H9 (cell line): ENCODE results near the gene NFAM1. TPM values are rescaled to one million over a fixed set of nuclear protein-coding genes. Genes with fewer than 3 reads are reported as not detected.

Experiments
- DNase-seq: peaks from one replicate; pipeline ENCODE4 v3.0.0-alpha.2; 2017
- H2AFZ ChIP-seq: one replicate; pipeline ENCODE4 v1.6.1; 2013; ENCODE audit warnings: mild to moderate bottlenecking, low read length, control low read depth, moderate library complexity
- H2AK5ac ChIP-seq: 2 replicates; pipeline ENCODE4 v1.6.1; 2013; ENCODE audit warnings: low read length, control low read depth, mixed read lengths; ENCODE audit not compliant: insufficient read length
- H2BK120ac ChIP-seq: one replicate; pipeline ENCODE4 v1.6.1; 2013; ENCODE audit warnings: low read depth, mild to moderate bottlenecking, low read length, control low read depth, inconsistent platforms; ENCODE audit not compliant: poor library complexity, severe bottlenecking
- H2BK12ac ChIP-seq: 2 replicates; pipeline ENCODE4 v1.6.1; 2013; ENCODE audit warnings: low read length, control low read depth, mixed read lengths, low read depth; ENCODE audit not compliant: insufficient read length
- H2BK15ac ChIP-seq: 2 replicates; pipeline ENCODE4 v1.6.1; 2013; ENCODE audit warnings: low read depth, low read length, control low read depth
- H2BK20ac ChIP-seq: one replicate; pipeline ENCODE4 v1.6.1; 2013; ENCODE audit warnings: low read depth, mild to moderate bottlenecking, low read length, control low read depth, inconsistent platforms; ENCODE audit not compliant: poor library complexity, severe bottlenecking
- H2BK5ac ChIP-seq: 2 replicates; pipeline ENCODE4 v1.6.1; 2013; ENCODE audit warnings: low read length, control low read depth, mixed read lengths; ENCODE audit not compliant: insufficient read length
- H3K14ac ChIP-seq: 2 replicates; pipeline ENCODE4 v1.6.1; 2013; ENCODE audit warnings: low read length, control low read depth; ENCODE audit not compliant: insufficient read depth
- H3K18ac ChIP-seq: 2 replicates; pipeline ENCODE4 v1.6.1; 2013; ENCODE audit warnings: low read depth, mild to moderate bottlenecking, mixed read lengths, low read length, control low read depth; ENCODE audit not compliant: insufficient read length
- H3K23ac ChIP-seq: 2 replicates; pipeline ENCODE4 v1.6.1; 2013; ENCODE audit warnings: low read length, control low read depth, mixed read lengths, low read depth; ENCODE audit not compliant: insufficient read length
- H3K23me2 ChIP-seq: 2 replicates; pipeline ENCODE4 v1.6.1; 2013; ENCODE audit warnings: low read depth, mild to moderate bottlenecking, mixed read lengths, low read length, control low read depth; ENCODE audit not compliant: insufficient read length, poor library complexity, severe bottlenecking
- H3K27ac ChIP-seq: 2 replicates; pipeline ENCODE4 v1.5.1; 2013; ENCODE audit warnings: low read length, control low read depth, mixed read lengths, low read depth; ENCODE audit not compliant: insufficient read length
- H3K27me3 ChIP-seq: 2 replicates; pipeline ENCODE4 v1.6.1; 2013; ENCODE audit warnings: low read length, control low read depth, inconsistent platforms; ENCODE audit not compliant: insufficient read depth
- H3K4ac ChIP-seq: 2 replicates; pipeline ENCODE4 v1.6.1; 2013; ENCODE audit warnings: low read depth, mild to moderate bottlenecking, control low read depth, inconsistent platforms, low read length, moderate library complexity
- H3K4me1 ChIP-seq: 2 replicates; pipeline ENCODE4 v1.6.1; 2013; ENCODE audit warnings: low read length, control low read depth, inconsistent platforms; ENCODE audit not compliant: insufficient read depth
- H3K4me2 ChIP-seq: 2 replicates; pipeline ENCODE4 v1.6.1; 2013; ENCODE audit warnings: low read length, control low read depth, mixed read lengths; ENCODE audit not compliant: insufficient read length, insufficient read depth
- H3K56ac ChIP-seq: 2 replicates; pipeline ENCODE4 v1.6.1; 2013; ENCODE audit warnings: low read depth, mild to moderate bottlenecking, mixed read lengths, low read length, control low read depth; ENCODE audit not compliant: insufficient read length
- H3K79me1 ChIP-seq: 2 replicates; pipeline ENCODE4 v1.6.1; 2013; ENCODE audit warnings: low read depth, mild to moderate bottlenecking, moderate library complexity, low read length, control low read depth, inconsistent platforms; ENCODE audit not compliant: insufficient read depth, poor library complexity, severe bottlenecking
- H3K79me2 ChIP-seq: 2 replicates; pipeline ENCODE4 v1.6.1; 2013; ENCODE audit warnings: low read length, control low read depth, inconsistent platforms; ENCODE audit not compliant: insufficient read depth
- H3K9ac ChIP-seq: 2 replicates; pipeline ENCODE4 v1.6.1; 2013; ENCODE audit warnings: low read length, control low read depth, mixed read lengths; ENCODE audit not compliant: insufficient read length; ENCODE audit errors: extremely low read depth
- H3K9me3 ChIP-seq: one replicate; pipeline ENCODE4 v1.6.1; 2013; ENCODE audit warnings: low read depth, low read length, inconsistent platforms; ENCODE audit not compliant: control insufficient read depth
- H3T11ph ChIP-seq: one replicate; pipeline ENCODE4 v1.6.1; 2013; ENCODE audit warnings: mild to moderate bottlenecking, low read length, control low read depth, inconsistent platforms
- H4K20me1 ChIP-seq: one replicate; pipeline ENCODE4 v1.6.1; 2013; ENCODE audit not compliant: control insufficient read depth, insufficient read length, insufficient read depth
- H4K5ac ChIP-seq: 2 replicates; pipeline ENCODE4 v1.6.1; 2013; ENCODE audit warnings: low read depth, mild to moderate bottlenecking, mixed read lengths, low read length, control low read depth; ENCODE audit not compliant: insufficient read length
- H4K8ac ChIP-seq: replicated peaks from 2 replicates; pipeline ENCODE4 v1.6.1; 2013; ENCODE audit warnings: low read length, control low read depth, mixed read lengths, low read depth; ENCODE audit not compliant: insufficient read length
- H4K91ac ChIP-seq: 2 replicates; pipeline ENCODE4 v1.6.1; 2013; ENCODE audit warnings: low read depth, mild to moderate bottlenecking, moderate library complexity, mixed read lengths, low read length, control low read depth; ENCODE audit not compliant: insufficient read length
- H3K27ac Mint-ChIP-seq, 3 experiments: 2 replicates in 2 of 3; 3 replicates in 1 of 3; pipeline ENCODE4 v1.8.0; 2020 to 2021; ENCODE audit warnings: mixed read lengths in 3 of 3, mild to moderate bottlenecking in 1 of 3, moderate library complexity in 1 of 3
- H3K27me3 Mint-ChIP-seq: 2 replicates; pipeline ENCODE4 v1.8.0; 2021; ENCODE audit warnings: low read depth, mild to moderate bottlenecking, moderate library complexity, mixed read lengths
- H3K36me3 Mint-ChIP-seq, 3 experiments: 2 replicates in 2 of 3; 3 replicates in 1 of 3; pipeline ENCODE4 v1.8.0; 2020 to 2021; ENCODE audit warnings: low read depth in 3 of 3, mixed read lengths in 3 of 3; ENCODE audit not compliant: insufficient read depth in 1 of 3
- H3K4me1 Mint-ChIP-seq, 2 experiments: 2 replicates each; pipeline ENCODE4 v1.8.0; 2020; ENCODE audit warnings: mixed read lengths in 2 of 2
- H3K4me3 Mint-ChIP-seq, 2 experiments: 2 replicates in 1 of 2; 3 replicates in 1 of 2; pipeline ENCODE4 v1.8.0; 2020 to 2021; ENCODE audit warnings: mild to moderate bottlenecking in 2 of 2, mixed read lengths in 2 of 2, moderate library complexity in 1 of 2
- H3K9me3 Mint-ChIP-seq, 2 experiments: 2 replicates in 1 of 2; 3 replicates in 1 of 2; pipeline ENCODE4 v1.8.0; 2020; ENCODE audit warnings: mild to moderate bottlenecking in 2 of 2, mixed read lengths in 2 of 2, moderate library complexity in 1 of 2
- CTCF ChIP-seq: fragments of 200-600 bp; sonication (generic); conservative IDR thresholded peaks from 3 replicates; pipeline ENCODE4 v1.8.0; 2021; ENCODE audit warnings: antibody characterized with exemption, mild to moderate bottlenecking
- WGBS: extraction: QIAGEN DNeasy Blood & Tissue Kit; methylation state at CpG from one replicate; pipeline ENCODE4 v1.1.7; 2013; ENCODE audit warnings: missing lambda C conversion rate, low lambda C conversion rate, mixed read lengths; ENCODE audit not compliant: insufficient read length; ENCODE audit errors: extremely low coverage; 5-methylcytosine and 5-hydroxymethylcytosine counted together
- total RNA-seq: library from RNA; stranded (reverse); gene quantifications from 2 replicates; pipeline ENCODE4 v1.2.1, GENCODE V29; 2021

The NFAM1 gene
- total RNA-seq, 1 experiment from 2014 or later: 0.68 TPM

- no peak for DNase-seq
- Histone ChIP-seq H2BK12ac (no peak overlapping the region), H4K5ac (no peak overlapping the region), H3K27me3 (no peaks in the 10 kb centered on the region), H3K14ac (no peak overlapping the region; the same call in 1 of the 2 replicates), H3K23ac (no peak overlapping the region), H3K9me3 (no peaks in the 10 kb centered on the region), H3K18ac (no peak overlapping the region), H3K56ac (no peak overlapping the region), H4K8ac (no peak overlapping the region), H2BK15ac (no peak overlapping the region), H2BK5ac (no peak overlapping the region), H2BK120ac (no peak overlapping the region), H3K4ac (no peak overlapping the region), H3K79me1 (no peaks in the 10 kb centered on the region), H3T11ph (no peak overlapping the region), H3K79me2 (no peaks in the 10 kb centered on the region), H3K23me2 (no peaks in the 10 kb centered on the region), H2AFZ (no peak overlapping the region), H2AK5ac (no peak overlapping the region), H3K4me2 (no peak overlapping the region), H4K91ac (no peak overlapping the region), H4K20me1 (no peaks in the 10 kb centered on the region), H3K4me1 (no peaks in the 10 kb centered on the region; the same call in 1 of the 2 replicates), H2BK20ac (no peak overlapping the region), H3K9ac (no peak overlapping the region), H3K27ac (no peak overlapping the region)
- H3K4me3 Mint-ChIP-seq: no peak overlapping the region
- no peak overlapping the region; a peak in 1 of 7 replicates for H3K27ac Mint-ChIP-seq
- H3K36me3 Mint-ChIP-seq: peaks cover 4 to 15% (median 7%) of the 10 kb centered on the region in 3 experiments; a peak in 4 of 7 replicates
- peaks cover 35% of the 10 kb centered on the region for H3K27me3 Mint-ChIP-seq
- peaks cover 49 to 66% of the 10 kb centered on the region in 2 experiments for H3K4me1 Mint-ChIP-seq
- TF ChIP-seq CTCF: no peak
- H3K9me3 Mint-ChIP-seq: peaks cover 8 to 14% of the 10 kb centered on the region in 2 experiments
- WGBS: no CpG with 5 or more reads among the region's 16 CpGs
Measured at GRCh38 chr22:42379966-42380537, 52.2 kb downstream of the NFAM1 start.
